ENCODE data around the gene CHTOP. TPM values are rescaled to one million over a fixed set of nuclear protein-coding genes. Genes with fewer than 3 reads are reported as not detected.

Gene CHTOP
- total RNA-seq, 4 donors from 2014 or later: 39.1 to 64.1 (median 45.7) TPM

DNA sequence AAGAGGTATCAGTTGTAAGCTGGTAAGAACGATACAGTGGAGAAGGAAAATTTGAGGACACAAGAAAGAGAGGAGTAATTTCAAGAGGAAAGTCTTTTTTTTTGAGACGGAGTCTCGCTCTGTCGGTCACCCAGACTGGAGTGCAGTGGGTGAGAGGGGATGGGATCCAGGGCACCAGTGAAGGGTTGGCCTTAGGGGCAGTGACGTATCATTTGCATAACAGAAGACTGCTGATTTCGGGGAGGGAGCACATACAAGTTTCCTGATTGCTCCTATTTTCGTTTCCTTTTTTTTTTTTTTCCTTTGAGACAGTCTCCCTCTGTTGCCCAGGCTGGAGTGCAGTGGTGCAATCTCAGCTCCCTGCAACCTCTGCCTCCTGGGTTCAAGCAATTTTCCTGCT lies 10.8 kb upstream of the CHTOP start:
- no peak for TF ChIP-seq CTCF (IDR thresholded peaks at IDR 0.05; ENCODE audit: low read depth)

DNA sequence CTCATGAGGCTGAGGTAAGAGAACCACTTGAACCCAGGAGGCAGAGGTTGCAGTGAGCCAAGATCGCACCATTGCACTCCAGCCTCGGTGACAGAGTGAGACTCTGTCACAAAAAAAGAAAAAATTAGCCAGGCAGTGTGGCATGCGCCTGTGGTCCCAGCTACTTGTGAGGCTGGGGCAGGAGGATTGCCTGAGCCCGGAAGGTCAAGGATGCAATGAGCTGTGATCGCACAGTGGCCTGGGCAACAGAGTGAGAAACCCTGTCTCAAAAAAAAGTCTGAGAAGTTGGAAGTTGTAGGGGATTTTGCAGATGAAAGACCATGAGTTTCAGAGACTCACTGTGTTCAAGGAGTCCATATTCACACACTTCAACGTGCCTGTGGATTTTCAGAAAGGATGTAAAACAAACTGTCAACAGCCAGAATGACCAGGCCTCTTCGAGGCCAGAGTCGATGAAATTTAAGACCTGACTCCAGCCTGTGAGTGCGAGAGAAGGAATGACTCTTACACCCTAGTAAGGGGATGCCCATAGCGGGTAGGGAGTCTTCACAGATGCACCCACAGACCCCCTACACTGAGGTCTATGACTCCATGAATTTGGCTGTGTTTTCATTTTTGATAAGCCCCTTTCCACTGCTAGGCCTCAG lies 8.8 kb upstream of the CHTOP start:
- TF ChIP-seq CTCF (IDR thresholded peaks at IDR 0.05; ENCODE audit: low read depth): no peak

DNA sequence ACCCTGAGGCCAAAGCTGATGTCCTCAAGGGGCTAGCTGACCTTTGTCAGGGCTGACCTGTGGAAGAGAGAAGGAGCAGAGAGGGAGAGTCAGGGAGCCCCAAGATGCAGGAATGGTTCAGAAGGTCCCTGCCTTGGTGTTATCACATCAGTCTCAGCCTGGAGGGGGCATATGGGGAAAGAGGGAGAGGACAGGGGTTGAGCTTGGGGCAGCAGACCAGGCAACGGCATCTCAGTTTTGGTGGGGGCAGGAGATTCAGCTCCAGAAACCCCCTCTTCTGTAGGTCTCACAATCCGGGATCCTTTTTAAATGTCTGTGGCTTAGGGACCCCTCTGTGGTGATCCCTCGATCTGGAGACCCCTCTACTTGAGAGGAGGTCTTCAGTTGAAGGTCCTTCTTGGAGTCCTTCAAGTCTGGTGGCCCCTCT lies 7.4 kb upstream of the CHTOP start:
- TF ChIP-seq CTCF (IDR thresholded peaks at IDR 0.05; ENCODE audit: low read depth): no peak

DNA sequence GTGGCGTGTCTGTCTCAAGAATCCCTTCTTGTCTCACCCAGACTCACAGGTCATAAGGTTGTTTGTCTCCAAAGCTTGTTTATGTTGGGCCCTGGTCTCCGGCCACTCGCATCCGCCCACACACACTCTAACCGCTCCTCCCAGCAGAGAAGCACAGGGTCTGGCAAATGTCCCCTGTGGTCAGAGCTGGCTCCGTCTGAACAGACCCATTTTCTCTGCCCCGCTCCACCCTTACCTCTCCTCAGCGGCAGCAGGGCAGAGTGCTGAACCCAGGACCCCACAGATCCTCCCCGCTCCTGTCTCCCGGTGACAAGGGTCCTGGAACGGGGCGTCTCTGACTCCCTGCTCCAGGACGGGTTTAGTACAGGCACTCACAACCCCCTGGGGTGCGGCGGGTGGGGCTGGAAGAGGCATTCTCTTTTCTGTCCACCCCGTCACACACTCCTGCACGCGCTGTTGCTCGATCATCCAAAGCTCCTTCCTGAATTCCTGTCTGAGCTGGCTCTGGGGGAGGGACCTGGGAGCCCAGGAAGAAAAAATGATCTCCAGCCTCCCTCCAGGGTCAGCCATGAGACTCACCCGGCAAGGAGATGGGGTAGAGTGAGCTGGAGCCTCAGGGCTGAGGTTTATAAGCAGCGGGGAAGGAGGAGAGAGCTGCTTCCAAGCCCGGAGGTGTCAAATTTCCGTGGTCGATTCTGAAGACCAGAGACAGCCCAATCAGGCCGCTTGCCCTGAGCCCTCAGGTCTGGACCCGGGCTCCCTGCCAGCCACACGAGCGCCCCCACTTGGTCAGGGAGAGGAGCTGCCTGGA lies 6.8 kb upstream of the CHTOP start, which contains the start of gene S100A13:
Gene S100A13, minus strand, starts transcription at position 602 of the 811 bp plus-strand sequence. CDS start 1,033 bp downstream, outside the sequence.
- TF ChIP-seq CTCF (IDR thresholded peaks at IDR 0.05; ENCODE audit: low read depth): no peak

DNA sequence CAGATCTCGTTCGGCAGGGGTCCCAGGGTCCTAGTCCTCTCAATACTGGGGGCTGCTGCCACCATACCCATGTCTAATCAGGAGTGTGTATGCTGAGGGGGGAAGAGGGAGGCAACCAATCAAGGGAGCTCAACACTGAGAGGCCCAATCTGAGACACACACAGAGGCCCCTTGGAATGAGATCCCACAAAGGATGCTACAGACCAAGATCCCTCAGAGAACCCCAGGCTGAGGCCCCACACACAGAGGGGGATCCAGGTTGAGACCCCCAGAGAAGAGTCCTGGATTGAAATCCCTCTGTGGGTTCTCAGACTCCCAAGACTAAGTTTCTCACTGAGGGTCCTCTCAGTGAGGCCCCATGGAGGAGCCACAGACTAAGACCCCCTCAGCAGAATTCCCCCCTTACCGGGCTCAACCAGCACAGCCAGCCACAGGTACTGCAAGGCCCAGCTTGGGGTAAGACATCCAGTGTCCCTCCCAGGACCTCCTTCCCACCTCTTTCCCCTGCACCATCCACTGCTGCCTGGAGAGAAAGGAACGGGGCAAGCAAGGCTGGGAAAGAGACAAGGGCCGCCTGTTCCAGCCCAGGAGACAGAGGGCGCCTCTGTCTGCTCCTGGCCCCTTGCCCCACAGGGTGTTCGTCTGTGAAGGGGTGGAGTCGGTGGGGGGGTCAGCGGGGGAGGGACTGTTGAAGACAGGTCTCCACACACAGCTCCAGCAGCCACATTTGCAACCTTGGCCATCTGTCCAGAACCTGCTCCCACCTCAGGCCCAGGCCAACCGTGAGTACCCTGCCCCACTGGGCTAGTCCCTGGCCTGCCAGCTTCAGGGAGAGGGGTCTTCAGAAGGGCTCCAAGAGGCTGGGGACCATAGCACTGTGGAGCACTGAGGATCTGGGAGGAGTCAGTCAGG lies 5.9 kb upstream of the CHTOP start, which contains the start of gene S100A1:
Gene S100A1, plus strand, starts transcription at position 720 of the 912 bp plus-strand sequence. CDS start 2,088 bp downstream, outside the sequence.
- no peak for TF ChIP-seq CTCF (IDR thresholded peaks at IDR 0.05; ENCODE audit: low read depth)

DNA sequence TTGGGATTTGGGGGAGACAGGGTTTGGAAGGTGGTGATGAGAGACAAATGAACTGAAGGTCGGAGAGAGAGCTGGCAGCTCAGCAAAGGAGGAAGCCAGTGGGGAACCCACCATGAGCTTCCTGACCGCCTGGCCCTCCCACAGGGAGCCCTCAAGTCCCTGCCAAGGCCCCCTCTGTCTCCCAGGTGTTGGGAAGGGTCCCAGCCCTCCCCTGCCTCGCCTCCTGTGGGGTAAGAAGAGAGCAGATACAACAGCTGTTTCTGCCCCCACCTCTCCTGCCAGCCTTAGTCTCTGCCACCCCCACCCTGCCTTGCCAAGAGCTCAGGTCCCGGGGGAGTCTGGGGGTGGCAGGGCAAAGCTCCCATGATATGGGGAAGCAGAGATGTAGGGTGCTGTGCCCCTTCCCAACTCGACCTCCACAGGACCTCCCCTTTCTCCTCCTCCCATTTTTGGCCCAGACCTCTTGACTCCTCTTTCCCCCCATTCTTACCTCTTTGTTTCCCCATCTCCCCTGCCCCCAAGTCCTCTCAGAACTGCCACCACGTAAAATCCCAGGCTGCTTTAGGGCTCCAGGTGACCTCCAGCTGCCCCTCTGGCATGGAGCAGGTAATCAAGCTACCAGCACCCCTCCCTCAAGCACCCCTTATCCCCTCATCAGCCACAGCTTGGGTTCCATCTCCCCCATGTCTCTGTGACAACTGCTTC lies 5.1 kb upstream of the CHTOP start:
- TF ChIP-seq CTCF (IDR thresholded peaks at IDR 0.05; ENCODE audit: low read depth): no peak
